Right renal cortex interstitium (tissue), 3 donors: ENCODE data around the gene MAMDC2. TPM values are rescaled to one million over a fixed set of nuclear protein-coding genes. Genes with fewer than 3 reads are reported as not detected.

ENCODE experiments used
- DNase-seq, 3 donors: peaks; one replicate each; pipeline ENCODE4 v3.0.0-alpha.2; 2013; ENCODE audit warnings: low read depth in 3 of 3, low spot score in 2 of 3
- polyA plus RNA-seq, 3 donors: library from polyadenylated mRNA; unstranded; fragments of 120-200 nt; gene quantifications; one replicate each; pipeline ENCODE4 v1.2.1, GENCODE V29; 2013; ENCODE audit not compliant: insufficient read length in 3 of 3

The MAMDC2 gene
- polyA plus RNA-seq, 3 donors: 7.0 to 8.6 (median 7.3) TPM

- DNase-seq: no peak
Measured at GRCh38 chr9:70130266-70130665, 86.6 kb downstream of the MAMDC2 start.

GRCh38 chr9:70131296-70131695, 87.6 kb downstream of the MAMDC2 start:
- no peak for DNase-seq

- no peak for DNase-seq
Measured at GRCh38 chr9:70133253-70134208, 89.9 kb downstream of the MAMDC2 start.

GRCh38 chr9:70134360-70134759, 90.7 kb downstream of the MAMDC2 start:
- DNase-seq: no peak

- no peak for DNase-seq
Measured at GRCh38 chr9:70135176-70135575, 91.5 kb downstream of the MAMDC2 start.

- no peak for DNase-seq
Measured at GRCh38 chr9:70136632-70137031, 93.0 kb downstream of the MAMDC2 start.

- DNase-seq: no peak
Measured at GRCh38 chr9:70137577-70137976, 93.9 kb downstream of the MAMDC2 start.

- no peak for DNase-seq
Measured at GRCh38 chr9:70142101-70142500, 98.5 kb downstream of the MAMDC2 start.

GRCh38 chr9:70143394-70144130, 99.9 kb downstream of the MAMDC2 start:
- DNase-seq: no peak

GRCh38 chr9:70144131-70144503, 100.5 kb downstream of the MAMDC2 start:
- no peak for DNase-seq

- no peak for DNase-seq
Measured at GRCh38 chr9:70145981-70146380, 102.3 kb downstream of the MAMDC2 start.

GRCh38 chr9:70147196-70147595, 103.5 kb downstream of the MAMDC2 start:
- no peak for DNase-seq

- no peak for DNase-seq
Measured at GRCh38 chr9:70147651-70148050, 104.0 kb downstream of the MAMDC2 start.

GRCh38 chr9:70152350-70152749, 108.7 kb downstream of the MAMDC2 start:
- no peak for DNase-seq

- no peak for DNase-seq
Measured at GRCh38 chr9:70156729-70157128, 113.1 kb downstream of the MAMDC2 start.

GRCh38 chr9:70159630-70160029, 116.0 kb downstream of the MAMDC2 start:
- no peak for DNase-seq

- DNase-seq: no peak
Measured at GRCh38 chr9:70160686-70161600, 117.3 kb downstream of the MAMDC2 start.

- DNase-seq: no peak
Measured at GRCh38 chr9:70165006-70165602, 121.5 kb downstream of the MAMDC2 start.

GRCh38 chr9:70168521-70168920, 124.9 kb downstream of the MAMDC2 start:
- DNase-seq: no peak

- no peak for DNase-seq
Measured at GRCh38 chr9:70169222-70169621, 125.6 kb downstream of the MAMDC2 start.
